Umbilical cord (tissue), 2 donors: ENCODE data around the gene ICAM5. TPM values are rescaled to one million over a fixed set of nuclear protein-coding genes. Genes with fewer than 3 reads are reported as not detected.

Experiments
- DNase-seq: peaks from one replicate; pipeline ENCODE4 v3.0.0-alpha.2; 2015; ENCODE audit warnings: low spot score
- total RNA-seq: library from RNA; depleted of rRNA; stranded (reverse); fragments of >200 nt; gene quantifications from one replicate; pipeline ENCODE4 v1.2.3, GENCODE V29; 2014; ENCODE audit warnings: low replicate concordance; ENCODE audit not compliant: insufficient read depth

Gene ICAM5
- total RNA-seq, 1 donor from 2014 or later: 3.4 TPM

GRCh38 chr19:10344780-10345179 is 55.0 kb downstream of the ICAM5 start:
- no peak for DNase-seq

Other genes with a start within 250 kb of the ICAM5 start
- gene SHFL, start 203.6 kb upstream of the ICAM5 start, total RNA-seq: 16.9 TPM
- 1.7 TPM for gene ANGPTL6, start 187.3 kb upstream of the ICAM5 start, total RNA-seq
- gene PPAN, start 183.6 kb upstream of the ICAM5 start, total RNA-seq: 26.0 TPM
- 18.5 TPM for gene P2RY11, start 178.3 kb upstream of the ICAM5 start, total RNA-seq
- 216 TPM for gene EIF3G, start 170.1 kb upstream of the ICAM5 start, total RNA-seq
- gene DNMT1, start 95.0 kb upstream of the ICAM5 start, total RNA-seq: 11.3 TPM
- 19.0 TPM for gene S1PR2, start 58.6 kb upstream of the ICAM5 start, total RNA-seq
- 25.8 TPM for gene MRPL4, start 37.7 kb upstream of the ICAM5 start, total RNA-seq
- 14.2 TPM for gene ICAM1, start 18.8 kb upstream of the ICAM5 start, total RNA-seq
- gene ICAM4, start 3.0 kb upstream of the ICAM5 start, total RNA-seq: 4.1 TPM
- gene ZGLP1, start 19.9 kb downstream of the ICAM5 start, total RNA-seq: 1.7 TPM
- gene FDX2, start 26.1 kb downstream of the ICAM5 start, total RNA-seq: 18.3 TPM
- 5.8 TPM for gene RAVER1, start 43.6 kb downstream of the ICAM5 start, total RNA-seq
- 1.4 TPM for gene ICAM3, start 49.7 kb downstream of the ICAM5 start, total RNA-seq
- gene TYK2, start 90.6 kb downstream of the ICAM5 start, total RNA-seq: 71.5 TPM
- gene CDC37, start 113.6 kb downstream of the ICAM5 start, total RNA-seq: 73.9 TPM
- gene PDE4A, start 130.6 kb downstream of the ICAM5 start, total RNA-seq: 4.3 TPM
- 43.1 TPM for gene KEAP1, start 213.4 kb downstream of the ICAM5 start, total RNA-seq
- 7.5 TPM for gene S1PR5, start 227.5 kb downstream of the ICAM5 start, total RNA-seq